HG03457 (cell line): Measurements from ENCODE around the gene SULT1B1.

Experiments used
- ATAC-seq: cut with Tn5 transposase; IDR thresholded peaks from one replicate; pipeline ENCODE4 v1.9.1; 2021; ENCODE audit warnings: moderate number of reproducible peaks; ENCODE audit not compliant: unreplicated experiment

Gene SULT1B1

DNA sequence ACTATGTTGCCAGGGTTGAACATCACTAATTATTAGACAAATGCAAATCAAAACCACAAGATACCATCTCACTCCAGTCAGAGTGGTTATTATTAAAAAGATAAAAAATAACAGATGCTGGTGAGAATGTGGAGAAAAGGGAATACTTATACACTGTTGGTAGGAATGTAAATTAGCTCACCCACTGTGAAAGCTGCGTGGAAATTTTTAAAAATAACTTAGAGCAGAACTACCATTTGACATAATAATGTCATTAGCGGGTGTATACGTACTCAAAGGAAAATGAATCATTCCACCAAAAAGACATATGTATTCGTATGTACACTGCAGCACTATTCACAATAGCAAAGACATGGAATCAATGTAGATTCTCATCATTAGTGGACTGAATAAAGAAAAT is 58.7 kb downstream of the SULT1B1 start:
- no peak for ATAC-seq

GRCh38 chr4:69697536-69698242 is 62.7 kb downstream of the SULT1B1 start:
- no peak for ATAC-seq

GRCh38 chr4:69689599-69689998 is 70.8 kb downstream of the SULT1B1 start:
- no peak for ATAC-seq

DNA sequence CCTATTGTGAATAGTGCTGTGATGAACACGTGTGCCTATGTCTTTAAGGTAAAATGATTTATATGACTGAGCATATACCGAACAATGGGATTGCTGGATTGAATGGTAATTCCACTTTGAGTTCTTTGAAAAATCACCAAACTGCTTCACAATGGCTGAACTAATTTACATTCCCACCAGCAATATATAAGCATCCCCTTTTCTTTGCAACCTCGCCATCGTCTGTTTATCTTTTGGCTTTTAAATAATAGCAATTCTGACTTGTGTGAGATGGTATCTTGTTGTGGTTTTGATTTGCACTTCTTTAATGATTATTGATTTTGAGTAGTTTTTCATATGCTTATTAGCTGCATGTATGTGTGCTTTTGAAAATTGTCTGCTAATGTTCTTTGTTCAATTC is 75.6 kb downstream of the SULT1B1 start:
- ATAC-seq = no peak
